ENCODE results near the gene PCGF3.
"Not testable (repeated sequence)": the region's sequence is repeated elsewhere in the genome, so short reads cannot be mapped to it uniquely, and the experiment has no call there.

The PCGF3 gene

DNA sequence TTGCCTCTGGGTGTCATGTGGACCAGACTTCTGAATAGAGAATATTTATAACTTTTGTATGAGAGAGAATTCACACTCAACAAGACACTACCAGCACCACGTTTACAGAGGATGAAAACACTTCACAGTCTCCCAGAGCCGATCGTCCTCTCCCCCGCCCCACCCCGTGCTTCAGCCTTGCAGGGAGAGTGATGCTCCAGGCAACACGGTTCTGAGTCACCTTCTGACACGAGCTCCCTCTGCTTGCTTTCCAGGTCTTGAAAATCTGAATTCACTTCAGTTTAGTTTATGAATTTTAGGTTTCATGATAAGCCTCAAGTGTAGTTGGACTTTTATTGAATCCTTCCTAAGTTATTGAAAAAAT is 60.5 kb downstream of the PCGF3 start:
- no peak for DNase-seq

DNA sequence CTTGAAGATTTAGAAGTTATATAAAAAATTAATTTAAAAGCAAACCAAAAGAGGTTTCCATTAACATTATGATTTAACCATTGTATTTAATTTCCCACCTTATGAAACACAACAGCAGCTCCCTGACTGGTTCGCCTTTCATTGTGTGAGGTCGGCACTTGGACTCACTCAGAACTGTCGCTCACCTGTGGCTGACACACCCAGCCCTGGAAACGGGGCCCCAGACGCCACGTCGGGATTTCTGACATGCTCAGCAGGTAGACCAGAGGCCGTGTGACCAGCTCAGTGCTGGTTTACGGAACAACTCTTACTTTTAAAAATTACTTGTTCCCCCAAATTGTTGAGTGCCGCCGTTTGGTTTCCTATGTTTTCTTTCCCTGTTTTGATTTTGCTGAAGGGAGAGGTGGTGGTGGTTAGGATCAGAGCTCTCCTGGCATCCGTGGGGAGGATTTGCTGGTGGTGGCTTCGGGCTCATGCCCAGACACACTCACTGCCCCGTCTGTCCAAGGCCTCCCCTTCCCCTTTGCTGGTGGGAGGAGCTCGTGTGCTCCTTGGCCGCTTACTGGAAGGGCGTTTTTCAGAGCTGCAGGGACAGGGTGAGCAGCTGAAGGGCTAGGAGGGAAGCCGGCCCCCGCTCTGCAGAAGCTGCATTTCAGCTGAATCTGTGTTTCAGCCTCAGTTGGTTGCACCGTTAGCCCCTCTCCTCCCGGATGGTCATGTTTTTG is 61.1 kb downstream of the PCGF3 start:
- DNase-seq: no peak

DNA sequence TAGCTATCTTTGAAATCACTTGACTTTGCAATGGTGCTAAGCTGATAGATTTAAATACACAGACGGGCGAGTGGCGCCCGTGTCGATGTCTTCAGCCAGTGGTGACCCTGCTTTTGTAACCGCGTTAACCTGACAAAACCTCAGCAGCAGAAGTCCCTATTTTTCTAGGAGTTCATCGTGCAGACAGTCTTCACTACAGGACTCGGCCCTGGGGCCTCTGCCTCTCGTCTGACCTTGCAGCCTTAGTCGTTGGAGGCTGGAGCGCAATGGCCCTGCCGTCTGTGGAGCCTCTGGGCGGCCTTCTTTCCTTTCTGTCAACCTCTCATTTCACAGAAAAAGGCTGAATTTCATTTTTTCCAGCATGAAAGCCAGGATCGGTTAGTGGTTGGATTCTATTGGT is 62.4 kb downstream of the PCGF3 start:
- no peak for DNase-seq

DNA sequence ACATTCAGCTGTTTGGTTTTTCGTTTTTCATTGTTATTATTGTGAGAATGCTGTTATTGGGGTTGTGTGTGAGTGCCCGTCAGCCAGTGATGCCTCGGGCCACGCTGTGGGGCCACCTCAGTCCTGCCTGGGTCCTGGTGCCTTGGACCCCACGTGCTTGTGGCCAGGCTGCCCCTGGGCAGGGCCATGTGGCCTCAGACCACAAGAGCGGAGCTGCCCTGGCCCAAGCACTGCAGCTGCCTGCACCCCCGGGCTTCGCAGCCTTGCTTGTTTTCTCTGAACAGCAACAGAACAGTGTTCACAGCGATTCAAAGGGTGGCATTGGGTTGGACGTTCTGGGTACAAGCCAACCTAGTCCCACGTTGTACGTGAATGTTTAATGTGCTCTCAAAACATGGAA is 63.4 kb downstream of the PCGF3 start:
- no peak for DNase-seq

DNA sequence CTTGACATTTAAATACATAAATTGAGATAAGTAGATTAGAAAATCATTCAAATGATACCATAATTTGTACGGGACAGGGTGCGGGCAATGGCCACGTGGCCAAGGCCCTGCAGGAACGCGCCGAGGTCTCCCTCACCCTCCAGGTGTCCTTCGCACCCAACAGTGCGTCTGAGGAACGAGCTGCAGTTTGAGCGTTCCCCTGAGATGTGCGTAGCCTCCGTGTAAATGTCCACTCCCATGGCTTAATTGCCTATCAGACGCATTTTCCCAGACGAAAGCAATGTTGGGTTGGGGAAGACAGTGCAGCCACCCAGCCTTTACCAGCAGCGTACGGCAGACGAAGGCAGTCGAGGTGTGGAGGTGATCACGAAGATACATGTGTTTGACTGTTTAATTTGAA is 63.9 kb downstream of the PCGF3 start:
- no peak for DNase-seq

DNA sequence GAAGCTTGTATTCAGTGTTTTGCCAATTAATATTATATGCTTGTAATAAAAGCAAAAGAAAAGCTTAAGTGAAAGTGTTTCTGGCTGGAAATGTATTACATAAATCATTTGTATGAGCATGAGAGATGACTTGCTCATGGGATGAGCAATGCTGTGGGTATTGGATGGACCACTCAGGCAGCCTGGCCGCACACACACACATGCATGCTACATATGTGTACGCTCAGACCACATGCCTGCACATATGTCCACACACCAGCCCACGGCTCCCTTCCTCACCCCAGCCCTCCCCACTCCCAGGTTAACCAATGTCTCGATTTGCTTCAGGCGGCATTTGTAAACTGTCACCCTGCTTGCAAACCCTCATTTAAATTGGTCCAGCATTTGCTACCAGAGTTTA is 64.4 kb downstream of the PCGF3 start:
- no peak for DNase-seq

DNA sequence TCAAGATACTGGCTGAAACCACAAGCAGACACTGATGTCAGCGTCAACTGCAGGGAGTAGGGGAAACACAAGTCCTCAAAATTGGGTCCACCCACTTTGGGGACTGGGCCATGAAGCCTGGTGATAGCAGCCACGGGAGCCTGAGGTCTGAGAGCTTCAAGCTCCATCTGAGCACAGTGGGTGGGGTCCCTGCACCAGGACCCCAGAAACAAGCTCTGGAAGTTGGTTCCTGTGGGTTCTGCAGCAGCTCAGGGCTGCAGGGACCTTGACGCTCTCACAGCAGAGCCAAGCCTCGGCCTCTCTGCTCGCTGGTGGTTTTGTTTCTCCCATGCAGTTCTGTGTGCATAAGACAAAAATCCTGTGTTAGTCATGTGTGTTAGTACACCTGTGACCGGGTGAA is 65.8 kb downstream of the PCGF3 start:
- DNase-seq: no peak

DNA sequence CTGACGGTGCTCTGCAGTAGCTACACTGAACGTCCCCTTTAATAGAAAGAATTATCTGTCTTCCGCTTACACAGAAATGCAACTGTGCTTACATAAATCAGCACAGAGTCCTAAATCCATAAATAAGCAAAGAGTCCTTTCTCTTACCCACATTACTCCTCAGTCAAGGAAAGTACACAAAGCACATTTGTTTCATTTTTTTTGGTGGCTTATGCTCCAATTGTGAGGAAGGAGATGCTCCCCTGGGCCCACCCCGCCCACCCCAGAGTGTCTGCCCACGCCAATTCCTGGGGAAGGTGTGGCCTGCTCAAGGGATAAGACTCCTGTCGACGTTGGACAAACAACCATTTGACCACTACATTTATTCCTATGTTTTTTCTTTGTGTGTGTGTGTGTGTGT is 66.5 kb downstream of the PCGF3 start:
- no peak for DNase-seq

DNA sequence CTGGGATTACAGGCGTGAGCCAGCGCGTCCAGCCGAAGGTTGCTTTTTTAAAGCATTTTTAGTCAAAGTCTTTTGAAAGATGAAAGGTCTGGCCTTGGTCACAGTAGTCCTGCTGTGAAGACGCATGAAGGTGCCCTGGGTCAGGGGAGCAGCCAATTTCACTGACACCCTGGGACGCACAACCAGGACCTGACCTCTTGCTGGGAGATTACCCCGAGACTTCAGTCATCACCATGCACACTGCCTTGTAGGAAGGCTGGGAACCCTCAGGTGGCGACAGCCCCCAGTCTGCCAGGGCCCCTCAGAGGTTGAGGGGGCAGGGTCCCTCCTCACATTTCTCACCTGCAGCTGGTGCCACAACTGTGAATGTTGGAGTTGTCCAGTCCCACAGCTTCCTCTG is 67.1 kb downstream of the PCGF3 start:
- DNase-seq: no peak

DNA sequence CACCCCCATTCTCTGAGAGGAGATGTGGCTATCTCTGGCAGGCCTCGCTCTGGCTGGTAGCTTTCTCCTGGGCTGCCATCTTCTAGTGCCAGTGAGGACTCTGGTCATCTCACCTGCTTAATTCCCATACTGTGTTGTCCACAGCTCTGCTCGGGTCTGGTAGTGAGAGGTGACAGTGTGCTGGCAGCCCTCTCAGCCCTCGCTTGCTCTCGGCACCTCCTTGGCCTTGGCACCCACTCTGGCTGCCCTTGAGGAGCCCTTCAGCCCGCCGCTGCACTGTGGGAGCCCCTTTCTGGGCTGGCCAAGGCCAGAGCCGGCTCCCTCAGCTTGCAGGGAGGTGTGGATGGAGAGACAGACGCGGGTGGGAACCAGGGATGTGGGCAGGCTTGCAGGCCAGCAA is 67.6 kb downstream of the PCGF3 start:
- DNase-seq: no peak

DNA sequence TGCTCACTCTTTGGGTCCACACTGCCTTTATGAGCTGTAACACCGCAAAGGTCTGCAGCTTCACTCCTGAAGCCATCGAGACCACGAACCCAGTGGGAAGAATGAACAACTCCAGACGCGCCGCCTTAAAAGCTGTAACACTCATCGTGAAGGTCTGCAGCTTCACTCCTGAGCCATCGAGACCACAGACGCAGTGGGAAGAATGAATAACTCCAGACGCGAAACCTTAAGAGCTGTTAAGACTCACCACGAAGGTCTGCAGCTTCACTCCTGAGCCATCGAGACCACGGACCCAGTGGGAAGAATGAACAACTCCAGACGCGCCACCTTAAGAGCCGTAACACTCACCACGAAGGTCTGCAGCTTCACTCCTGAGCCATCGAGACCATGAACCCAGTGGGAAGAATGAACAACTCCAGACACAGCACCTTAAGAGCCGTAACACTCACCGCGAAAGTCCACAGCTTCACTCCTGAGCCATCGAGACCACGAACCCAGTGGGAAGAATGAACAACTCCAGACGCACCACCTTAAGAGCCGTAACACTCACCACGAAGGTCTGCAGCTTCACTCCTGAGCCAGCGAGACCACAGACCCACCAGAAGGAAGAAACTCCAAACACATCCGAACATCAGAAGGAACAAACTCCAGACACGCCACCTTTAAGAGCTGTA is 68.9 kb downstream of the PCGF3 start:
- DNase-seq: not testable (repeated sequence)

DNA sequence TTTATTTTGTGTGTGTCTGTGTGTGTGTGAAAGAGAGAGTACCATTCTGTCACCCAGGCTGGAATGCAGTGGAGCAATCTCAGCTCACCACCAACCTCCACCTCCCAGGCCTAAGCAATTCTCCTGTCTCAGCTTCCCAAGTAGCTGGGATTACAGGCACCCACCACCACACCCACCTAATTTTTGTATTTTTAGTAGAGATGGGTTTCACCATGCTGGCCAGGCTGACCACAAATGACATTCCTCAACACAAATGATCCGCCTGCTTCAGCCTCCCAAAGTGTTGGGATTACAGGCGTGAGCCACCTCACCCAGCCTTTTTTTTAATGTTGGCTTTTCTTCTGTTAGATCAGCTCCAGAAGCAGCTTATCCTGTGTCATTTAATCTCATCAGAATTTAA is 69.9 kb downstream of the PCGF3 start:
- not testable (repeated sequence) for DNase-seq

DNA sequence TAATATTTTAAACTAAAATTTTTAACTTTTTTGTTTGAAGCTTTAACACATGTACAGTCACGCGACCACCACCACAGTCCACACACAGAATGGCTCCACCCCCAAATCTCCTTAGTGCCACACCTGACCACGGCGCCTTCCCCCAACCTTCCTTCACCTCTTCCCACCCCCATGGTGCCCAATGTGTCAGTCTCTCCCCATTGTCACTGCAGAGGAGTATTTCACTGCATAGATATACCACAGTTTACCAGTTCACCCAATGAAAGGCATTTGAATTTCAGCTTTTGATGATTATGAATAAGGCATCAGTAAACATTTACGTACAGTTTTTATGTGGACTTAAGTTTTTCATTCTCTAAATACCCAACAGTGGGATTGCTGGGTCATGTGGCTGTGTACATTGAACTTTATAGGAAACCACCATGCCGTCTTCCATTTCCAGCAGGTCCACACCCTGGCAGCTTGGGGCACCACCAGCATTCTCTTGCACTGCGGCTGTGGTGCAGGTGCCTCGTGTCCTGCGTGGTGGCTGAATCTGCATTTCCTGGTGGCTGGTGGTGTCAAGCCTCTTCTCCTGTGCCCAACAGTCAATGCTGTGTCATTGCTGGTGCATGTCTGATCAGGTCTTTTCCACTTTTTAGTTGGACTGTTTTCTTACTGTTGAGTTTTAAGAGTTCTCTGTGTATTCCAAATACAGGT is 71.3 kb downstream of the PCGF3 start:
- DNase-seq: no peak

DNA sequence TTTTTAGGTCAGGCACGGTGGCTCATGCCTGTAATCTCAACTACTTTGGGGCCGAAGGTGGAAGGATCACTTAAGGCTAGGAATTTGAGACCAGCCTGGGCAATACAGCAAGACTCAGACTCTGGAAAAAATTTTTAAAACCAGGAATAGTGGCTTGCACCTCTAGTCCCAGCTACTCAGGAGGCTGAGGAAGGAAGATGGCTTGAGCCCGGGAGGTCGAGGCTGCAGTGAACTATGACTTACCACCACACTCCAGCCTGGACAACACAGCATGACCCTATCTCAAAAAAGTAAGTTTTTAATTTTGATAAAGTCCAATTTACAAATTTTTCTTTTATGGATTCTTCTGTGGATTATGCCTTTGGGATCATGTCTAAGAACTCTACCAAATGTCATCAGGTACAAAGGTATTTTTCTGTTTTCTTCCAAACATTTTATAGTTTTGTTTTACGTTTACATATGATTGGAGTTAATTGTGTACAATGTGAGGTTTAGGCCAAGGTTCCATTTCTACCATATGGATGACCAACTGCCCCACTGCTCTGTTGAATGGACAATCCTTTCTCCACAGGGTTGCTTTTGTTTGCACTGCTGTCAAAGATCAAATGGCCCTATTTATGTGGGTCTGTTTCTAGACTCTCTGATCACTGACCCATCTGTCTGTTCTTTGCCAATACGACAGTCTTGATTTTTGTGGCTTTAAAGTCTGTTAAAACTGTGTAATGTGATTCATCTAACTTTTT is 72.1 kb downstream of the PCGF3 start:
- no peak for DNase-seq

DNA sequence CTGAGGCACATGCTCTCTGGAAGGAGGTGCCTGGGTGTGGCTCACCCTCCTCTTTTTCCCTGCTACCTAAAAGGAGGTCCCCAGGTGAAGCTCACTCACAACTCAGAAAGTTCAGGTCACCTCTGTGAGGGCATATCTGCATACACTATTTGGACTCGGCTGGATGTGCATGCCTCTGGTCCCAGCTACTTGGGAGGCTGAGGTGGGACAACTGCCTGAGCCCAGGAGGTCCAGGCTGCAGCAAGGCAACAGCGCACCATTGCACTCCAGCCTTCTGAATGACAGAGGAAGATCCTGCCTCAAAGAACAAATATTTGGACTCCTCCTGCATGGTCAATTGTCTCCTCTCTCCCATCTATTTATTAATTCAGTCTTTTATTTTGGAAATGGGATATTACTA is 73.9 kb downstream of the PCGF3 start:
- DNase-seq: no peak

DNA sequence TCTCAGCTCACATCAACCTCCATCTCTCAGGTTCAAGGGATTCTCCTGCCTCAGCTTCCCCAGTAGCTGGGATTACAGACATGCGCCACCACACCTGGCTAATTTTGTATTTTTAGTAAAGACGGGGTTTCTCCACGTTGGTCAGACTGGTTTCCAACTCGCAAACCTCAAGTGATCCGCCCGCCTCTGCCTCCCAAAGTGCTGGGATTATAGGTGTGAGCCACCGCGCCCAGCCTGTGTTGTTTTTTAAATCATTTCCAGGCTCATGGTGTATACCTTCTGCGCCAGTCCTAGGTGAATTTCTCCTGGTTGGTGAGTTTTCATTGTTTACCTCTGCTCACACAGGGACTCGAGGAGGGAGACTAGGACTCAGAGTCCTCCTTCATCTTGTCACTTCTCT is 74.6 kb downstream of the PCGF3 start:
- DNase-seq: not testable (repeated sequence)

DNA sequence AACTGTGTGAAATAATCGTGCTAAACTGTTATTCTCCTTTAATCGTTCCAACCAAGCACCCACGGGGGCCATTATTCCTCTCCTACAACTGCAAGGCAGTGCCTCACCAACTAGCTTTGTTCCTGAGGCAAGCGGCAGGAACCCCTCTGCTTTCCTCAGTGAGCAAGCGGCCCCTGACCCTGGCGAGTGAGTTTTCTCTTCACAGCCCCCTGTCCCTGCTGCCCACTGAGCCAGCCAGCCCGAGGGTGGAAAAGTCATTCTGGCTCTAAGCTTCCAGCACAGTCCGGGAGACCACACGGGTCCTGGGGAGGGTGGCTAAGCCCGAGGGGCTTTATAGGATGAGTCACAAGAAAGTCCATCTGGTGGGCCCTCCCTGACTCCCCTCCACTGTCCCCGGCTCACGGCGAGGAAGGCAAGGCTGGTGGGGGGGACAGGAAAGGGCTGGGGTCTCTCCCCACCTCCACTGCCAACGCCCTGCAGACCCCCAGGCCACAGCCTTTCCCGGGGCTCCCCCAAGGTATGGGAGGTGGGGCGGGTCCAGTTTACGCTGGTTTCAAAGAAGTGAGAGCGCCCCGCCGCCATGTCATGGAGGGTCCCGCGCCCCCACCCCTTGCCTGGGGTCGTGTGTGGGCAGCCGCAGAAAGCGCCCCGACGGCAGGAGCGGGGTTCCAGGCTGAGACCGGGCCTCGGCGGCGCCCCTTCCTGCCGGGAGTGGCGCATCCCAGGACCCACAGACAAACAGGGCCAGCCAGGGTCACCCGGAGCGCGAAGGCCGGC is 75.3 kb downstream of the PCGF3 start:
- DNase-seq: no peak

DNA sequence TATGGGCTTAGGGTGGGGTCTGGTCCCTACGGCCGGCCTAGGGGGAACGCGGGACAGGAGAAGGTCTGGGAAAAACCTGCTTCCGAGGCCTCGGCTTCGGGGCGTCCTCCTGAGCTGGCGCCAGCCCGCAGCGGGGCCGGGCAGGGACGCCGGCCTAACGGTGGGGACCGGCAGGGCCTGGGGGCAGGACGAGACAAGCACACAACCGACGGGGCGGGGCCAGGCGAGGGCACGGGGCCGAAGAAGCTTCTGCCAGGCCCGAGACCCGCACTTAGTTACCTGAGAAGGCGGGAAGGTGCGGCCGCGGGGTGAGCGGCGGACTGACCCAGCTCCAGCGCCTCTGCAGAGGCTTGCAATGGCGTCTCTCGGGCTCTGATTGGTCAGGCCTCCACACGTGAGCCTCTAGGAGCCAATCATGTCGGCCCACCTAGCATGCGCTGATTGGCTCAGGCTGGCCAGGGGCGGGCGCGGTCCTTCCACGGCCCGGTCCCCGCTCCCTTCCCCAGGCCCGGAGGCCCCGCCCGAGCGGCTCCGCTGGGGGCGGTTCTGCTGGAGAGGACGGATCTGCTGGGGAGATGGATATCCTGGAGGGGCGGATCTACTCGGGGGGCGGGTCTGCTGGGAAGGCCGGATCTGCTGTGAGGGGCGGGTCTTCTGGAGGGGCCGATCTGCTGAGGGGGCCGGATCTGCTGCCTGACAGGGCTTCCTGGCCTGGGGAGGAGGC is 76.0 kb downstream of the PCGF3 start:
- DNase-seq: peak; percentile 90

DNA sequence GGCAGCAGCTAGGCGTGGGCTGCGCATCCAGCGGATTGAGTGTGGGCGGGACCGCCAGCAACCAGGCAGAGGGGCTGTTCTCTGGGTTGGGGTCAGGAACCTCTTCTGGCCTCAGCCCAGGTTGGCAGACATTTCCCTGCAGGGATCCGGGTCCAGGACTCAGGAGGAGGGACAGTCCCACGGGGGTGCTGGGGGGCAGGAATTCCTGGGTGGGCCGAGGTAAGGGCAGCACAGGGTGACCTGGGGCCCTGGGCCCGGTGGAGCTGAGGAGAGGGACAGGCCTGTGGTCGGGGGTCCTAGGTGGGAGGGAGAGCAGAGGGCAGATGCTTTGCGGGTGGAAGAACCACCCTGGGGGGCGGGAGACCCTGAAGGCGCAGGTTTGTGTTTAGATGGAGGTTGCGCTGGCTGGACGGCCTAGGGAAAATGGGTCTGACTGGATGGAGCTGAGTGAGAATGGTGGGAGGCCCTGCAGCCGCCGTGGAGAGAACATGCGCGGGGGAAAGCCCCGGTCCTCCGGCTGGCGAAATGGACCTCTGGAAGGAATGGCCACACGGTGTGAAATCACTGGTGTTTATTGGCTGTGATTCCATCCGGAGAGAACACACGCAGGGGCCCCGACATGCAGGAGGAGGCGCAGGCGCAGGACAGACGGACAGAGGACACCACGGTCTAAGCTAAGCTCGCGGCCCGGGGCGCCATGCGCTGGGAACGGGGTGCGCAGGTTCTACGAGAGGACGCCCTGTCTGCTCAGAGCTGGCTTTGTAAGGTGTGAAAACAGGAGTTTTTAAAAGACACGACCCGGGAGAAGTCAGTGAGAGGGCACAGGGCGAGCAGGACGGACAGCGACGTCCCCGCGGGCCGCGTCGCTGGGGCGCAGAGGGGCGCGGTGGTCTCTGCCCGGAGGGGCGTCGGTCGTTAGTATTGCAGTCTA is 79.0 kb downstream of the PCGF3 start:
- no peak for DNase-seq

DNA sequence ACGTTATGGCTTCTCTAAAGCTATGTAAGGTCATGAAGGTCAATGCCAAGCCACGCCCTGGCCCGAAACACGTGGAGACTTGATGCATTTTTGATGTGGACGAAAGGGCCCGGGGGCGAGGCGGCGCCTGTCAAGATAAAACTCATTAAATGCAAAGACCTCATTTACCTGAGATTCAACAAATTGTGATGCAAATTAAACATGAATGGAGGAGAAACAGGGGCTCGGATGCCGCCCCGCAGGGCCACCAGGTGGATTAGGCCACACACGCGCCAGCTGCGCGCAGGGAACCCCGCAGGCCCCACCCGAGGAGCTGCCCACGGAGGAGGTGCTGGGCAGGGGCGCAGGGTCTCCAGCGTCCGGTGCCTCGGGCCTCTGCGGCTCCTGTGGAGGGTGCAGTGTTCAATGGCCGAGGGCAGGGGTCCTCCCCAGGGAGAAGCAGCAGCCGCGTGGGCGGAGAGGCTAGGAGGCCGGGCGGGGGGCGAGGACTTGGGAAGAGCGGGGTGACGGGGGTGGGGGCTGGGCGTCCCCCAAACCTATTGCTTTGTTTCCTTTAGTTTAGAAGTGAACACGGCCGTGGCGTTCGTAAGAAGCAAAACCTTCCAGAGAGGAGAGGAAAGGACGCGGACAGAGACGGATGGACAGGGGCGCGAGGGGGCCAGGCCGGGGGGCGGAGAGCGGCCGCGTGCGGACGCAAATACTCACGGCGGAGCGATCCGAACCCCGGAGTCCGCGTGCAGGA is 79.9 kb downstream of the PCGF3 start:
- no peak for DNase-seq
